AG20443 (cell line): Measurements from ENCODE around the gene DEPDC1B.
"Not testable (repeated sequence)": the region's sequence is repeated elsewhere in the genome, so short reads cannot be mapped to it uniquely, and the experiment has no call there.

ENCODE experiments used
- DNase-seq: peaks from one replicate; pipeline ENCODE4 v3.0.0; 2012; ENCODE audit warnings: low spot score, mixed read lengths

Gene DEPDC1B

DNA sequence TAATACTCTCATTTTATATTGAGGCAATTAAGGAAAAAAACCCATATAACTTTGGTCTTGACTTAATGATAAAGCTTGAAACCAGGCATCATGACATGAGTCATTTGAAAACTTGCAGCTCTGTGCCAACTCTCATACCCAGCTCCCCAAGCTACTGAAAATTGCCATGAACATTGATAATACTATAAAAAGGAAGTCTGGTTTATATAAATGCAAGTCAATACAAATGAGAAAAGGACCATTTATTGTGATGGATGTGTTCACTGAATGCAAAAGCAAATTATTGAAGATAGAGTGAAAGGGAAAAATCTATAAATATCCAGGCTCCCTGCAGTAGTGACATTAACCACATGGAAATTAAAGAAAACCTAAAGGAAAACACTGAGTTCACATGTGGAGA is 116.3 kb downstream of the DEPDC1B start:
- DNase-seq = no peak

DNA sequence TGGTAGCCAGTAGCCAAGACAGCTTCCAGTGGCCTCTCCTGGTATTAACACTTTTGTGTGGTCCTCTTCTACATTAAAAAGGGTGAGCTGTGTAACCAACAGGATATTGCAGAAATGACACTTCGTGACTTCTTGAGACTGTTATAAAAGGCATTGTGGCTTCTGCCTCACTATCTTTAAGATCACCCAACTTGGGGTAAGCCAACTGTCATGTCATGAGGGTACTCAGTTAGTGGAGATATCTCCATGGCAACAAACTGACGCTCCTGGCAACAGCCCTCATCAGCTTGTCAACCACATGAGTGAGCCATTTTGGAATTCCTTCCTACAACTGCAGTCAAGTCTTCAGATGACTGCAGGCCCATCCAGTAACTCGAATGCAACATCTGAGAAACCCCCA is 121.7 kb downstream of the DEPDC1B start:
- no peak for DNase-seq

DNA sequence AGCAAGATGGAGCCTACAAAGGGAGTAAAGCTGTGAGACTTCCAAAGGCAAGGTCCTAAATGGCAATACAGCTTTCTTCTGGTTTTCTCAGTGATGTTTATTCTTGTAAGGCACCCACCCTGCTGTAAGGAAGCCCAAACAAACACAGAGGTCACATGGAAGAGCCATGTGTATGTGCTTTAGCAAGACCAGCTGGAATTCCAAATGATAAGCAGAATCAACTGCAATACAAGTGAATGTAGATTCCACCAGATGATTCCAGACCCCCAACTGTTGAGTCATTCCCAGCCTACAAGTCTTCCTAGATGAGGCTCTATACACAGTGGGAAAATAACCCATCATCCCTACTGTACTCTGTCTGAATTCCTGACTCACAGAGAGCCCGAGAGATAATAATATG is 122.8 kb downstream of the DEPDC1B start:
- DNase-seq = no peak

DNA sequence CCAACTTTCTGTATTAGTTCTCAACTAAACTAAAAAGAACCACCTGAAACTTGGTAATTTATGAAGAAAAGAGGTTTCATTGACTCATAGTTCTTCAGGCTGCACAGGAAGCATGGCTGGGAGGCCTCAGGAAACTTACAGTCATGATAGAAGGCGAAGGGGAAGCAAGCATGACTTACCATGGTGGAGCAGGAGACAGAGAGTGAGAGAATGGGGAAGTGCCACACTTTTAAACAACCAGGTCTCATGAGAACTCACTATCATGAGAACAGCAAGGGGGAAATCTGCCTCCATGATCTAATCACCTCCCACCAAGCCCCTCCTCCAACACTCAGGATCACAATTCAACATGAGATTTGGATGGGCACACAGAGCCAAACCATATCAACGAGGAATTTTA is 123.5 kb downstream of the DEPDC1B start:
- DNase-seq = no peak

DNA sequence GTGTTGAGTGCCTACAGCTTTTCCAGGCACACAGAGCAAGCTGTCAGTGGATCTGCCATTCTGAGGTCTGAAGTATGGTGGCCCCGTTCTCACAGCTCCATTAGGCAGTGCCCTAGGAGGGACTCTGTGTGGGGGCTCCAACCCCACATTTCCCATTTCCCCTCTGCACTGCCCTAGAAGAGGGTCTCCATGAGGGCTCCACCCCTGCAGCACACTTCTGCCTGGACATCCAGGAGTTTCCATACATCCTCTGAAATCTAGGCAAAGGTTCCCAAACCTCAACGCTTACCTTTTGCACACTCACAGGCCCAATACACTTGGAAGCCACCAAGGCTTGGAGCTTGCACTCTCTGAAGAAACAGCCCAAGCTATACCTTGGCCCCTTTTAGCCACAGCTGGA is 131.3 kb downstream of the DEPDC1B start:
- DNase-seq = no peak

DNA sequence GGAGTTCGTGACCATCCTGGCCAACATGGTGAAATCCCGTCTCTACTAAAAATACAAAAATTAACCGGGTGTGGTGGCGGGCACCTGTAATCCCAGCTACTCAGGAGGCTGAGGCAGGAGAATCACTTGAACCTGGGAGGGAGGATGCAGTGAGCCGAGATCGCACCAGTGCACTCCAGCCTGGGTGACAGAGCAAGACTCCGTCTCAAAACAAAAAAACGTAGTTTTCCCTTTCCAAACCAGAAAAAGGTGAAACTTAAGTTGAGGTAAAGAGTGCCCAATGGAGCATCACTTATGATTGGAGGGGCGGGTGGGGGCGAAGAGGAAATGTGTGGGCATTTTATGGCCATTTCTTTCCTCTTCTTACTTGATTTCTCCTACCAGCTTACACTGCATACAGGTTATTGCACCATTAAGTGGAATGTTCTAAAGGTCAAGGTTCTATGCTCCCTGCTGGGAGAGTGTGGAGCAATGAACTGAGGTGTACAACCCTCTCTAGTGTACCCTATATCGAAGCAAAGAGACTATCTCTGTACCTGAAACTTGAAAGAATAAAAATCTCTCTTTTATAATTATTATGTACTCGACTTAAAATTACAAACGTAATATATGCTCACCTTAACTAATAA is 136.2 kb downstream of the DEPDC1B start:
- no peak for DNase-seq

DNA sequence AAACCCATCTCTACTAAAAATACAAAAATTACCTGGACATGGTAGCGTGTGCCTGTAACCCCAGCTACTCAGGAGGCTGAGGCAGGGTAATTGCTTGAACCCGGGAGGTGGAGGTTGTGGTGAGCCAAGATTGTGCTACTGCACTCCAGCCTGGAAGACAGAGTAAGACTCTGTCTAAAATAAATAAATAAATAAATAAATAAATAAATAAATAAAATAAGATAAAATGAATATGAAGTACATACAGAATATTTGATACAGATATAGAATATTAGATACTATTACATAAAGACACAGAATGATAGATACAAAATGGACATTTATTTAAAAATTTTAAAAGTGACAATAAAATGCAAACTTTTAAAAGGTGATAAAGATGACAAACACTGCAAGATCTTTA is 146.7 kb downstream of the DEPDC1B start:
- not testable (repeated sequence) for DNase-seq

DNA sequence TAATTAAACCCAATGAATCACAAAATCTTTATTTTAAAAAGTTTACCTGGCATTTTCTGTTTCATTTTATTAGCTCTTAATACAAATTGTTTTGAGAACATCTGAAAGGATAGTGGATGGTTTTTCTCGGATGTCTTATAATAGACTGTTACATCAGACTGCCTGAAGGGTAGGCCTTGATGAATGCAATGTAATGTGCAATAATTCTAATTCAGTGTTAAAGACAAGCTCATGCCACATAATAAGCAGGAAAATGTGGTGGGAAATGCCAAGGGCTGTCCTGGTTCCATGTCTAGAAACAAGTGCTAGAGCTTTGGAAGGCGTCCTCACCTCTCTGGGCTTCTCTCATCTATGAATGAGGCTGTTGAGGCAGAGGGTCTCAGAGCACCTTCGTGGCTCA is 148.1 kb downstream of the DEPDC1B start:
- no peak for DNase-seq

DNA sequence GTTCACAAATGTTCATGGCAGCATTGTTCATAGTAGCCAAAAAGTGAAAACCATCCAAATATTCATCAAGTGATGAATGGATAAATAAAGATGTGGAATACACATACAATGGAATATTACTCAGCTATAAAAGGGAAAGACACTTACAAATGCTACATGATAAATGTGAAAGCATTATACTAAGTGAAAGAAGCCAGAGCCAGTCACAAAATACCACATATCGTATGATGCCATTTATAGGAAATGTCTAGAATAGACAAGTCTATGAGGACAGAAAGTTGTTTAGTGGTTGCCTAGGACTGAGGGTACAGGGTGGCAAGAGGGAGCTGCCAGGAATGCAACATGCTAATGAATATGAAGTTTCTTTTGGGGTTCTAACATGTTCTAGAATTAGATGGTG is 148.7 kb downstream of the DEPDC1B start:
- DNase-seq = no peak

DNA sequence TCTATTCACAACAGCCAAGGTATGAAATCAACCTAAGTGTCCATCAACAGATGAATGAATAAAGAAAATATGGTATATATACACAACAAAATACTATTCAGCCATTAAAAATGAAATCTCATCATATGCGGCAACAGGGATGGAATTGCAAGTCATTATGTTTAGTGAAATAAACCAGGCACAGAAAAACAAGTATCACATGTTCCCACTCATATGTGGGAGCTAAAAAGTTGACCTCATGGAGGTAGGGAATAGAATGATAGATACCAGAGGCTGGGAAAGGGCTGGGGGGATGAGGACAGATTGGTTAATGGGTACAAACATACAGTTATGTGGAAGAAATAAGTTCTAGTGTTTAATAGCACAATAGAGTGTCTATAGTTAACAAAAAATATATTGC is 149.7 kb downstream of the DEPDC1B start:
- DNase-seq = no peak

DNA sequence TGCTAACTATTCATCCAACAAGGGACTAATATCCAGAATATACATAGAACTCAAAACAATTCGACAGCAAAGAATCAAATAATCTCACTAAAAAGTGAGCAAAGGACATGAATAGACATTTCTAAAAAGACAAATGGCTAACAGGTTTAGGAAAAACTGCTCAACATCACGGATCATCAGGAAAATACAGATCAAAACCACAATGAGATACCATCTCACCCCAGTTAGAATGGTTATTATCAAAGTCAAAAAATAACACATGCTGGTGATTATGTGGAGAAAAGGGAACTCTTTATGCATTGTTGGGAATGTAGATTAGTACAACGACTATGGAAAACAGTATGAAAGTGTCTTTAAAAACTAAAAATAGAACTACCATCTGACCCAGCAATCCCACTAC is 150.1 kb downstream of the DEPDC1B start:
- DNase-seq = no peak
